LHCN-M2 (cell line): Measurements from ENCODE around the gene CCL26. TPM values are rescaled to one million over a fixed set of nuclear protein-coding genes. Genes with fewer than 3 reads are reported as not detected.
A peak's percentile ranks its signal among the peaks of the same experiment; 100 is the strongest.
"Not testable (repeated sequence)": the region's sequence is repeated elsewhere in the genome, so short reads cannot be mapped to it uniquely, and the experiment has no call there.

Experiments
- DNase-seq: peaks from one replicate; pipeline ENCODE4 v3.0.0-alpha.2; 2012; ENCODE audit warnings: low read depth
- total RNA-seq: library from RNA; depleted of rRNA; stranded (reverse); fragments of >200 nt; gene quantifications from 2 replicates; pipeline ENCODE4 v1.2.3, GENCODE V29; 2014

CCL26 gene
- total RNA-seq, 1 experiment from 2014 or later = not detected

DNA sequence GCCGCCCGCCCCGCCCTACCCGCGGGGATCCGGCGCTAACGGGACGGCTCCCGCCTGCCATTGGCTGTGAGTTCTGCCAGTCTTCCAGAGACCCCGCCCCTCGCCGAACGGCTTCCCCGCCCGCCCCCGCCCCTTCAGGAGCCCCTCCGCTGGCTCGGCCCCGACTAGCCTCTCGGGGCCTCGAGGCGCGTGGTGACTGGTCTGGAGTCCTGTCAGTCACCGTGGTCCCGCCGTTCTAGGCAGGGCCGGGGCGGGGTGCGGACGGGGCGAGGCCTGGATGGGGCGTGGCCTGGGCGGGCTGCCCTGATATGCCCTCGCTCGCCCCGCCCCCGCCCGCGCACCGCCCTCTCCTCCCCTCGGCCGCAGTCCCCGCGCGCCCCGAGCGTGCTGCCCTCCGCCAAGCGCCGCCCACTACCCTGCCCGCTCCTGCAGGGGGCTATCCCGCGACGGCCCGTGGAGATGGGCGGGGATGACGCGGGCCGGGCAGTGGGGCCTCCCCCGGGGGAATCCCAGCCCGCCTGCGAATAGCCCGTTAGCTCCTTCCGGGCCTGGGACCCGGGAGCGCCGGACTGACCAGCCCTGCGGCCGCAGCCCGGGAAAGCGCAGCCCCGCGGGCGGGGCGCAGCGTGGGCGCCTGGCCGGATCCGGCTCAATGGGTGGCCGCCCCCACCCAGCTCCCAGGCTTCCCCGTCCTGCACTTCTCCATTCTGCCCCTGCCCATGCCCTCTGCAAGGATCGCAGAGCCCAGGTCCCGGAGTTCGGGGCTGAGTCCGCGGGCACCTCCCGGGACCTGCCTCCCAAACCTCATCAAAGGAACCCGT, 32.8 kb downstream of the CCL26 start:
- DNase-seq = peak; percentile 99

DNA sequence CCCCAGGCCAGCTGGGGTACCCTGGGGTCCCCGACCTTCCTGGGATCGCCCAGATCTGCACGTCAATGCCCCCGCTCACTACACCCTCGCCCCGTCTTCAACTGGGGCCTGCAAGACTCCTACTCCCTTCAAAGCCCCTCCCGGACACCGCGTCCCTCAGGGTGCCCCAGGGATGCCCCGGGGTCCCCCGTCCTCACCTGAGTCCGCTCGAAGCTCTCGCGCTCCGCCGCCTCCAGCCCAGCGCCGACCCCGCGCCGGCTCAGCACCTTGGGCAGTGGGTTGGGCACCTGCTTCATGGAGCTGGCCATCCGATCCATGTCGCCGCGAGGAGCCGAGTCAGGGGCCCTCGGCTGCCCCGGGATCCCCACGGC, 33.4 kb downstream of the CCL26 start, which contains the start of gene HIP1:
Gene HIP1, minus strand, starts transcription at position 338 of the 371 bp plus-strand sequence. Its CDS starts 21 bp downstream, at position 317.
- DNase-seq = no peak

DNA sequence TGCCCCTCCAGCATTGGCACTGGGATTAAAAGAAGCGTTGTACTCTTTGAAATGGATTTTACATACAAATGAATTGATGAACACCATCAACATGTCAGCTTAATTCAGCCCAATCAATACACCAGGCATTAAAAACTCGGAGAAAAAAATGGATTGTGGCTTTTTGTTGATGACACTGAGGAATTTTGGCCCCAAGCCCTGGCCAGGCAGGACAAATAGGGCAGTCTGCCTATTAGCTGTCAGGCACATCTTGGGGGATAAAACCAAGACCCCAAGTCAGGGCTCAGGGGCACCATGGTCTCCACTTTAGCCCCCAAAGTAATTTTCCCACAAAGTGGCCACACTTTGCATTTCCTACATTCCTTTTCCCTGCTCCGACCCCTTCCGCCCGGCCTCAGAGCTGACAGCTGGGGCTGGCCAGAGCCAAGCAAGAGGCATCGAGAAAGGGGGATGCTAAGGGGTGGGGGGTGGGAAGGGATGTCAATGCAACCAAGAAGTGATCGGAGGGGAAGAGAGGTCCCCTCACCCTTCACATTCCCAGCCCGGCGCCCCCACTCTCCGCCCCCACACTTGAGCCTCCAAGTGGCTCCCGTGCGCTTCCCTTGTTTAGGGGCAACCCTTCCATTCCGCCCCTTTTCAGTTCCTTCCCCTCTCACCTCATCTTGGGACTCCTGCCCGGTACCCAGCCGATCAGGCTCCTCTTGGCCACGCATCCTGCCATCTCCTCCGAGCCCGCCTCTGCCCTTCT, 34.0 kb downstream of the CCL26 start:
- peak; percentile 27 for DNase-seq

DNA sequence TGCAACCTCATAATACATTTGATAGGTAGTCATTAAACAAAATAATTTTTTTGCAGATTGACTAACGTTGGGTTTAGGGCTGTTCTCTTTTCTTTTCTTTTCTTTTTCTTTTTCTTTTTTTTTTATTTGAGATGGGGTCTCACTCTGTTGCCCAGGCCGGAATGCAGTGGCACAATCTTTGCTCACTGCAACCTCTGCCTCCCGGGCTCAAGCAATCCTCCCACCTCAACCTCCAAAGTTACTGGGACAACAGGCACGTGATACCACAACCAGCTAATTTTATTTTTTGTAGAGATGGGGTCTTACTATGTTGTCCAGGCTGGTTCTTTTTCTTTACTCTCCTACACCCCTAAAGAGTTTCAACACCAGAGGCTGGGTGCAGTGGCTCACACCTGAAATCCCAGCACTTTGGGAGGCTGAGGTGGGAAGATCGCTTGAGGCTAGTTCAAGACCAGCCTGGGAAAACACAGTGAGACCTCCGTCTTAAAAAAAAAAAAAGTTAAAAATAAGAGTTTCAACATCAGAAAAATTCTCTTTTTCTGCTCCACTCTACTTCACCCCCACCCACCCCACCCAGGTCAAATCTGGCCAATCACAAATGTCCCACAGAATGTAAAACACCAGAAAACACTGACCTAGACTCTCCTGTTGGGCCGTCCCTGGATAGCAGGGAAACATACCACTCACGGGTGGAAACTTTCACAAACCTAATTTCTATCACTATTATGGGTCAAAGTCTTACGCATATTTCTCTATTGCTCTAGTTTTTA, 36.2 kb downstream of the CCL26 start:
- DNase-seq = no peak

DNA sequence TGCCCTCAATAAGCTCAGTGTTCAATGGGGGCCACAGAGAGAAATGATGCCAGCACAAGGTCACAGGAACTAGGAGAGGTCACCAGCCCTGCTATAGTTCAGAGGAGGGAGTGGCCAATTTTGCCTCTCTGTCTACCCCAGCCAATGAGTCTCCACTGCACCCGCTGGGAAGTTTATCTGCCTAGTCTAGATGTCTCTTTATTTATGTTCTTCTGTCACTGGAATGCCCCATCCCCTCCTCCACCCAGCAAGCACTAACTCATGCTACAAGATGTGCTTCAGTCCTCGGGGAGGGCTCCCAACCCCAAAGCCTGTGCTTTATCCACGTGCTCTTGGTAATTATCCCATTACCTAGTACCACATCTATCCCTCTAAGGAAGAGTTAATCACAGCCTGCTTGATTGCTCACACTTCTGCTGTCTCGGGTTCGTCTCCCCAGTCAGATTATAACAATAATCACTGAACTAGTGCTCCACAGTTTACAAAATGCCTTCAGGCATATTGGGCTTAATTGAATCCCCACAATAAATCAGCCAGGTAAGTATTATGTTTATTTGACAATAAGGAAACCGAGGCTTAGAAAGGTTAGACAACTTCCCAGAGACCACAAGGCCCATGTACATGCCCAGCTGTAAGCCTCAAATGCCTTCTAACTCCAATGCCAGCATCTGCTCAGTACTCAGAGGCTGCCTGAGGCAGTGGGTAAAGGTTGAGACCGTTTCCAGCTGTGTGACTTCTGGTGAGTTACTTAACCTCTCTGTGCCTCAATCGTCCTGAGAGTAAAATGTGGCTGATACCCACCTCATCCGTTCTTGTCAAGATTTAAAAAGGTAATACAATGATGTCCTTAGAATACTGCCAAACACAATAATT, 37.2 kb downstream of the CCL26 start:
- no peak for DNase-seq

DNA sequence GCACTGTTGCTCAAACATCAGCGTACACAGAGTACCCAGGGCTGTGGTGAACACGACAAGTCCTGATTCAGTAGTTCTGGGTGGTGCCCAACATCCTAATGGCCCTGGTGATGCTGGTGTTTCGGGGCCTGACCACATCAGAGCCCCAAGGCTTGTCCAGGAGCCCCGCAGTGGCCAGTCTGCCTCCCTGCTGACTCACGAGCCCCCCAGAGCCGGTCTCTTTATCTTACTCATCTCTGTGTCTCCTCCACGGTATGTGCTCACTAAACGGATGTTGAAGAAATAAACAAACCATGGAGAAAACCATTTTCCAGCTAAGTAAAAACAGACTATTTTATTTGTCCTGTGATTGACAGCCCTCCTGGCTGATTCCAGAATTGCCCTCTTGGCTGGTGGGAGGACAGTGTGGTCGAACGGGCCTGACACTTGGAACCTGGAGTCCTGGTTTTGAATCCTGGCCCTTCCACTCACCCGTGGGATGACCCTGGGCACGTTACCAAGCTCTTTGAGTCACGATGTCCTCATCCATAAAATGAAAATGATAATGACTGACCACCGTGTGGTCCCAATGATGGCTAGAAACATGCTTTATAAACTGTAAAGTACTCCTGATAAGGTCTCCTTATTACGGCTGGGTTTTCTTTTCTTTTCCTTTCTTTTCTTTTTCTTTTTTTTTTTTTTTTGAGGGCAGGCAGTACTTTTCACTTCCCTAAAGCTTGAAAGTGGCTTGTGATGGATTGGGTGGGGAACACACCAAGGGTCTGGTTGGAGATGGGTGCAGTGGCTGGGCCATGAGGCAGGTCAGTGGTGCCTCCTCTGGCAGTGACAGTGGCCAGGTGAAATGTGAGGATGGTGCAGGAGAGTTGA, 39.0 kb downstream of the CCL26 start:
- DNase-seq = peak; percentile 97

DNA sequence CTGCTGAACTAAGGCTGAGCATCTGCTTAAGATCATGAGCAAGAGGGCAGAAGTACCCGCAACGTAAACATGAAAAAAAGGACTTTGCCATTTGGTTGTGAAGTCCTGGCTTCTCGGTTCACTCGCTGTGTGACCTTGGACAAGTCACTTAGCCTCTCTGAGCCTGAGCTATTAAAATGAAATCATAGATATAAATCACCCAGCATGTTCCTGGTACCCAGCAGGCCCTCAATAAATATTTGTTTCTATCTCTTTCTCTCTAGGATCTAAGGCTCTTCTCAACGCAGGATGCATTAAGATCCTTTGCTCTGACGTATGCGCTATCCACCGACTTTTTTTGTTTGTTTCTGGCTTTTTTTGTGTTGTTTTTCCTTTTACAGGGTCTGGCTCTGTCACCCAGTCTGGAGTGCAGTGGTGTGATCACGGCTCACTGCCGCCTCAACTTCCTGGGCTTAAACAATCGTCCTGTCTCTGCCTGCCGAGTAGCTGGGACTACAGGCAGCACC, 39.9 kb downstream of the CCL26 start:
- DNase-seq = no peak

DNA sequence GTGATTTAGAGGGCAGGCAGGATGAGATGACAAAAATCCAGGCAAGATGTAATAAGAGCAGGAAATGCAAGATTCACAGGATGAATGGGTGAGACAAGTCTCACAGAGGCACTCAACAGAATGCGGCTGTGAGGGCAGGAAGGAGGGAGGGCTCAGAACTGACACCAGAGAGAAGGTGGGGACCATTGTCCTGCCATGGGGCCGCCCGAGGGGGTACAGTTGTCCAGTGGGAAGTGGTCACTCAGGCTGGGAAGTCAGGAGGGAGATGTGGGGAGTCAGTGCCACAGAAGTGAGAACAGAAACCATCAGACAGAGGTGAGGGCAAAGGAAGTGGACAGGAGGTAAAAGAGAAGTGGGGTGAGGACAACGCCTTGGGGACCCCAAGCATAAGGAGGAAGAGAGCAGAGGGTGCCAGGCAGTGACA, 42.1 kb downstream of the CCL26 start:
- DNase-seq = no peak

DNA sequence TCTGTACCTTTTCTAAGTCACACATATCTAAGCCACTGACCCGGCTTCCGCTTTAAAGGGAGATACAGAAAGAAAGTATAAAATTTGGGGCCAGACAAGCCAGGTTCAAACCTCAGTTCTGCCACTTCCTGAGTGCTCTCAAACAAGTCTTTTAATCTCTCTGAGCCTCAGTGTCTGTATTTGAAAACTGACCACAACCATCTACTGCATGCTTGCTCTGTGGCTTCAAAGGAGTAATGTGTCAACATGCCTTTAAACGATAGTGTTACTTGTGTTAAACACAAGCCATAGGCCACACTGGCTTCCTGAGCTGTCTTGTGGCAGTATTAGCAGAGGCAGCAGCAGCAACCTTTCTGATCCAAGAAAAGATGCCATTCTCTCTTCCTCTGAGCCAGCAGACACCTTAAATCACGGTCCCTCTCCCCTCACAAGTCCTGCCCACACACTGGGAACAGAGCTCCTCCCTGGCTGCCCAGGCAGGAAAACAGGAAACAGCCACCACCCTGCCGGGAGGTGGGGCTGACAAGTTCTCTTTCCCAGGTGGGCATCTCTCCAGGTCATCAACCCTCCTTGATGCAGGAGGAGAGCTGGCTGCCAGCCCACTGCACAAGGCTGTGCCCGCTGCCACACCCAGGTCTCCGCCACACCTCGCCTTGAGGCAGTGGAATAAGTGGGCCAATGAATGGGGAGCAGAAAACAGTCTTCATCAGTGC, 44.0 kb downstream of the CCL26 start:
- DNase-seq = no peak

DNA sequence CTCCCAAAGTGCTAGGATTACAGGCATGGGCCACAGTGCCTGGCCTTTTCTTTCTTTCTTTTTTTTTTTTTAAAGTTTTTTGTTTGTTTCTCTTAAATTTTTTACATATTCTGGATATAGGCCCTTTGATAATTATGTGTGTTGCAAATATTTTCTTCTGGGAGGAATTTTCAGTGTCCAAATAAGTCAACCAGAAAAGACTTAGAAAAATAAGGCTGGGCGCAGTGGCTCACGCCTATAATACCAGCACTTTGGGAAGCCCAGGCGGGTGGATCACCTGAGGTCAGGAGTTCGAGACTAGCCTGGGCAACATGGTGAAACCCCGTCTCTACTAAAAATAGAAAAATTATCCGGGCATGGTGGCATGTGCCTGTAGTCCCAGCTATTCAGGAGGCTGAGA, 44.7 kb downstream of the CCL26 start:
- DNase-seq = not testable (repeated sequence)

DNA sequence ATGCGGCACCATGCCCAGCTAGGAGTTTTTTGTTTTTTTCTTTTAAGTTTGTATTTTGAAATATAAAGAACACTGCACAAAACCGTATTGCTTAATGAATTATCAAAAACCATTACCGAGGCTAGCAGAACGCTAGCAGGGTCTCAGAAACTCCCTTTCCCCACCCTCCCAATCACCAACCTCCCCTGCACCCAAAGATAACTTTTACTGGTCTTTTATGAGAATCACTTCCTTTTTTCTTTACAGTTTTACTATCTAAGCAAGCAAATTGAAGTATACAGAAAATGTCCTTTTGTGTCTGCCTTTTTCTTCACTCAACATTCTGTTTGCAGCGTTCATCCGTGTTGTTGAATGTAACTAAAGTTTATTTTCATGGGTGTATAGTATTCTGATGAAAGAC, 46.7 kb downstream of the CCL26 start:
- DNase-seq = no peak

DNA sequence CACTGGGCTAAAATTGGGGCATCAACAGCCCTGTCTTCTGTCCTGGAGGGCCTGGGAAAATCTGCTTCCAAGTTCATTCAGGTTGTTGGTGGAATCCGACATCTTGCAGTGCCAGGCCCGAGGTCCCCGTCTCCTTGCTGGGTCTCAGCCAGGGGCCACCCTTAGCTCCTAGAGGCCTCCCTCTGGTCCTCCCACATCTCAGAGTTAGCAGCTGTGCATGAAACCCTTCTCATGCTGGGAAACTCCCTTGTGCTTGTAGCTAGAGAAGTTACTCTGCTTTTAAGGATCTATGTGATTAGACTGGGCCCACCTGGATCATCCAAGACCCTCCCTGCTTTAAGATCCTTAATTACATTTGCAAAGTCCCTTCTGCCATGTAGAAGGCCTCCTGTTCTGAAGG, 48.6 kb downstream of the CCL26 start:
- no peak for DNase-seq

DNA sequence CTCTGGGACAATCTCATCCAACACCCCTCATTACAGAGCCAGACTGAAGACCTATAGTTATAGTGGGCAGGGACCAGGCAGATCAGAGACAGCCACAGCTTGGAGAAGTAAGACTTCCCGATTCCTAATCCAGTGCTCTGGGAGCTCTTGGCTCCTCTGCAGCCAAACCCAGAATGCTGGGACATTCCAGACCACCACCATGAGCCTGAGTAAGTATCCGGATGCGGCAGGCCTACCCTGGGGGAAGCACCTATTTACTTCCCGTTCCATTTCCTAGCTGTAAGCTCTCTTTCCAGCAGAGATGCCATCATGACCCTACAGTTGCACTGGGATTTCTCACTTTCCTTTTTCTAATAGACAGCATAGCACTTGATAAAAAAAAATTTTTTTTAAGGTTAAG, 49.6 kb downstream of the CCL26 start:
- no peak for DNase-seq

DNA sequence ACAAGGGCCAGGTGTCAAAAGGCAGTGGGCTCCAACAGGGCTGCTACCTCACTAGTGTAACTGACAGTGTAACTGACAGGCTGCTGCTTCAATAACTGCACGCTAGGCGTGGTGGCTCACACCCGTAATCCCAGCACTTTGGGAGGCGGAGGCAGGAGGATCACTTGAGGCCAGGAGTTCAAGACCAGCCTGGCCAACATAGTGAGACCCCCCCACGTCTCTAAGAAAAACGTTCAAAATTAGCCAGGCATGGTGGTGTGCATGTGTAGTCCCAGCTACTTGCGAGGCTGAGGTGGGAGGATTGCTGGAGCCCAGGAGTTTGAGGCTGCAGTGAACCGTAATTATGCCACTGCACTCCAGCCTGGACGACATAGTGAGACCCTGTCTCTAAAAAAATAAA, 50.1 kb downstream of the CCL26 start:
- DNase-seq = not testable (repeated sequence)

DNA sequence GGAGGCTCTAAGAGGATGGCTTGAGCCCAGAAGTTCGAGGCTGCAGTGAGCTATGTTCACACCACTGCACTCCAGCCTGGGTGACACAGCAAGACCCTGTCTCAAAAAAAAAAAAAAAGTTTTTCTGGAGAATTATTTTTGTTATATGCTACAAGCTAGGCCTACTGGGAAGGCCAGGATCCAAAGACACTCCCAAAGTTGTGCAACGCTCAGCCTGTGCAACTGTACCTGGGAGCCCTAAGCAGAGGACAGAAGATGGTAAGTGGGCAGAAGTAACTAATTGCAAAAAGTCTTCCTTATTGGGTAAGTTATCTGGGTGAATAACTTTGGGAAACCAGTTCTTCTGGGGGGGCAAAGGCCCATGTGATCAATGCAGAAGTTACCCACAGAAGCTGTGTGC, 50.6 kb downstream of the CCL26 start:
- DNase-seq = no peak

DNA sequence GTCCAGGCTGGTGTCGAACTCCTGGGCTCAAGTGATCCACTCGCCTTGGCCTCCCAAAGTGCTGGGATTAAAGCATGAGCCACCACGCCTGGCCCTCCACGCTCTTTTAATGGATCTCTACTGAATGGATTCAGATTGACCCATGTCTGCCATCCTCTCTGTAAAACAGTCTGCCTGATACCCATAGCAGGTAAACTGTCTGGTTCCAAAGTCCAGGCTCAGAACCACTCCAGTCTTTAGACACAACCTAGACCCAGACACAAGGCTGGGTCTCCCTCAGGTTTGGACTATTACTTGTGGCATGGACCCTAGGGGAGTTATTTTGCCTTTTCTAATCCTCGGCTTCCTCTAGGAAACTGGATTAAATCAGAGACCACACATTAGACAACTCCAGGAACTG, 52.4 kb downstream of the CCL26 start:
- DNase-seq = no peak
